ENCODE measurements around the gene KCNAB1.
A peak's percentile ranks its signal among the peaks of the same experiment; 100 is the strongest.
"Not testable (repeated sequence)": the region's sequence is repeated elsewhere in the genome, so short reads cannot be mapped to it uniquely, and the experiment has no call there.

Gene KCNAB1

DNA sequence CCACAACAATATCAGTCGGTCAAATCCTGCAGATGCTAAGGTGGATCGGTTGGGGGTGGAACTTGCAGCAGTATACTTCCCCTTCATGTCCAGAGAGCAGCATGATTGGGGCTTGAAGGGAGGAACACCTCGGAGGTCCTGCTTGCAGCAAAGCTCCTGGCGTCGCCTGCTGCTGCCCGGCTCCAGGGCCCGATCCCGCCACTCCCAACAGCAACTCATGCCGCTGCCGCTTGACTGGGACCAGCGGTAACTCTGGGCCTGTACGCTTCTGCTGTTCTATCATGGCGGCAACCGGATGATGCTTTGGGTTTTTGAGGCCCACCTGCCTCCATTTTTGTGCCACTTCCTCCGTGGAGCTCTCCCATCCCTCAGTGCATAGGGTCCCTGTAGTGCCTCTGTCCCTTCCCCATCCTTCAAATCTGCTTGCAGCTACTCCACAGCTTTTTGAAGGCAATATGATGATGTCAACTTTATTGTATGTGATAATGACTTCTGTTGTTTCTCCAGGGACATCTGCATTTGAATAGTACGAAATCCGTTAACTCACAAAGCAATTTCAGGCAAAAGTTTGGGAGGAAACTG is 56.3 kb downstream of the KCNAB1 start:
- no peak for DNase-seq (ENCODE audit: low spot score)

DNA sequence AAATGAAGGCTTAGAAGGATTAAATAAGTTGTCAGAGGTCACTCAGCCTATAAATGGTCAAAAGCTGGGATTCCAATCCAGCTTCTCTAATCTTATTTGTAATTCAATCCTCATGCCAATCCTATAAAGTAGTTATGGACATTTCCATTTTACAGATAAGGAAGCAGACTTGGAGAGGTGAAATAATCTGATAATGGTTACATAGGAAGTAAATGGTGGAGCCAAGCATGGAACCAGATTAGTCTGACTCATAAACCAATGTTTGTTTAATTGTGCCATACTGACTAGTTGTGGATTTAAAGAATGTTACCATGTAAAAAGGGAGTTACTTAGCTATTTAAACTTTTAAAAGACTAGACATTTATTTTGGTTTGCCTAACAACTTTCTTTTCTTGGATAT is 59.7 kb downstream of the KCNAB1 start:
- no peak for DNase-seq (ENCODE audit: low spot score)

DNA sequence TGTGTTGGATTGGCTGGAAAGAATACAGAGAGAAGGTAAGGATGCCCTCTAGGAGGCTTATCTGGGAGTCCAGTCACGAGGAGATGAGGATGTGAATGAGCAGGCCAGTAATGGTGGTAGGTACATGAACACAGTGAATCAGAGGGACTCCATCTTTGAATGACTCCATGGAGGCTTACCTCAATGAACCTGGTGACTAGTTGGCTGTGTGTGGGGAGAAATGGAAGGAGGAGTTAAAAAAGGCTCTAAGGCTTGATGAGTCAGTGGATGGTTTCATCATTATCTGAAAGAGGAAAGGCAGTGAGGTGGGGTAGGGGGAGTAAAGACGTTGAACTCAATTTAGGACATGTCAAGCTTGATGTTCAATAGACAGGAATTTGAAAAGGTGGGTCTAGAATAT is 61.1 kb downstream of the KCNAB1 start:
- peak; percentile 14 for DNase-seq (ENCODE audit: low spot score)

DNA sequence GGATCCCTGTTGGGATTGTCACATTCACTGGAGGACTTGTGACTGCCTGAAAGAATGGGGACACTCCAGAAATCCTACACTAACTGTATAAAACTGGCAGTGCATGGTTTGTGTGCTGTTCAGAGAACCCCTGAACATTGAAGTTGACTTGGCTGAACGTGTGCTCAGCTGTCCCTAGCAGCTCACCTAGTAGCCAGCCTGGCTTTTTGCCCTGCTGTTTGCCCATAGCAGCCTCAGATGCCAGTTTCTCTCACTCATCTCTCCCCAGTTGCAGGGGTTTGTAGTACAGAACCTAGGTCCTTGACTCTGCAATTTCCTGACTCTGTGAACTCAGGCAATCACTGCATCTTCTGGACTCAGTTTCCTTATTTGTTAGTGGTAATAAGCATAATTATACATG is 63.0 kb downstream of the KCNAB1 start:
- DNase-seq (ENCODE audit: low spot score), result no peak

DNA sequence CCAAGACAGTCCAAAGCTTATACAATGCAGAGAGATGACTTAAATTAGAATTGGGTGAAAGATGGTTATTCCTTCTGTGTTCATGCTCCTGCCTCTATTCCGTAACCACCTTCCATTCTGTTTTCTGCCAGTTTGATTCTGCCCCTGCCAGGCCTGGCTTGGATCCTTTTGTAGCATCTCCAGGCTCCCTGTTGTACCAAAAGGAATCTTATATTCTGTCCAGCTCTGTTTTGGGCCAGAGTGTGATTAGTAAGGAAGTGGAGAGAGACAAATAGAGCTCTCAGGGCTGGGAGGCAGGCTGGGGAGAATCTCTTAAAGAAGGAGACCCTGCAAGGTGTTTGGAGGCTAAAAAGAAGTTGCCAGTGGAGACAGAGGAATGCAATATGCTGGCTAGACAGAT is 63.8 kb downstream of the KCNAB1 start:
- no peak for DNase-seq (ENCODE audit: low spot score)

DNA sequence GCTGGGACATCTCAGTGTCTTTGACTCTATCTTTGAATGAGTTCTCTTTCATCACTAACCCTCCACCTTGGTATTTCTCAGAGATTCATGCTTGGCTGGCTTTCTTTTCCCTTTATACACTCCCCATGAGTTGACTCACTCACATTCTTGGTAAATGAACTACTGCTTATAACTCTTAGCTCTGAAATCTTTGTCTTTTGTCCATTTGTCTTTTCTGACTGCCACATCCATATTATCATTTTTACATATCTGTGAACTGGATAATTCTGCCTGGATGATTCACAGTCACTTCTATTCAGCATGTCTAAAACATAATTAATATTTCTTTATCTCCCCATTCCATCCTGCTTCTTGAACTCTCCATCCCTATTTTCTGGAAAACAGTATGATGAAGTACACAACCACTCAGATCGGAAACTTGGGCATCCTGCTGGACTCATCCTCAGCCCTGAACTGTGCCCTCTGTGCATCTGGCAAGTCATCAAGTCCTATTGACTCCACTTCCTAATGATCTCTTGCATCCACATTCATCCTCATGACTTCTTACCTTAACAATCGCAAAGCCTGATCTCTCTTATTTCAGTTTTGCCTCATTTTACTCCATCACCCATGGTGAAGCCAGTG is 66.9 kb downstream of the KCNAB1 start:
- peak; percentile 52 for DNase-seq (ENCODE audit: low spot score)

DNA sequence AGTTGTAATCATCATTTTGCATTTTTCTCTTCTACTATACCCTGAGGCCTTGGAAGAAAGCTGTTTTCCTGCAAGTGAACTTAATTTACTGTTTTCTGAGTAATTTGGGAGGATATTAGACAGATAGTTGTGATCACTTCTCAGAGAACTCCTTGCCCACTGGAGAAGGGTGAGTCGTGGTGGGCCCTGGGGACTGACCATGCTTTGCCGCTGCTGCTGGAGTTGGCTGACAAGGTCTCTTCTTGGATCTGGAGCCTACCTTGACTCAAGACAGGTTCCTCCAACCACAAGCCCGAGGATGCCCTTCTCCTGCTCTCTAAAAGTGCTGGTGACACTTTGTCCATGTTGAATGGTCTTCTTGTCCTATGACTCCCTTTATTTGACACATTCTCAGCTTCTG is 68.4 kb downstream of the KCNAB1 start:
- DNase-seq (ENCODE audit: low spot score), result no peak

DNA sequence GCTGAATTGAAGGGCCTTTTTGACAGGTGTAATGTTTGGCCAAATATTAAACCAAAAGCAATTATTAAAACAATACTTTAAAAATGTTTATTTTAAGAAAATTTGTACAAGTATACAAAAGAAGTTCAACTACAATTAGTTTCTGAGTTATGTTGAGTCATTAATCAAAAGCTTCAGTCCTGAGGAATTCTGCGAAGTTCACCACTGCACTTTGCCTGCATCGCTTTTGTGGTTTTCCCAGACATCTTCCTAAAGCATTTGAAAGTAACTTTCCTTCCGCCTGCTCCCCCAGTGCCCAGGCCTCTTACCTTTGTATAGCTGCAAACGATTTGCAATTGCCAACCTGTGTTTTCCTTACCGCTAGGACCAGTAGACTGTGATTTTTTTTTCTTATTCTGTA is 69.5 kb downstream of the KCNAB1 start:
- no peak for DNase-seq (ENCODE audit: low spot score)

DNA sequence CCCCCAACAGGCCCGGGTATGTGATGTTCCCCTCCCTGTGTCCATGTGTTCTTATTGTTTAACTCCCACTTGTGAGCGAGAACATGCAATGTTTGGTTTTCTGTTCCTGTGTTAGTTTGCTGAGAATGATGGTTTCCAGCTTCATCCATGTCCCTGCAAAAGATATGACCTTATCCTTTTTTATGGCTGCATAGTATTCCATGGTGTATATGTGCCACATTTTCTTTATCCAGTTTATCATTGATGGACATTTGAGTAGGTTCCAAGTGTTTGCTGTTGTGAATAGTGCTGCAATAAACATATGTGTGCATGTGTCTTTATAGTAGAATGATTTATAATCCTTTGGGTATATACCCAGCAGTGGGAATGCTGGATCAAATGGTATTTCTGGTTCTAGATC is 74.6 kb downstream of the KCNAB1 start:
- DNase-seq (ENCODE audit: low spot score), result not testable (repeated sequence)

DNA sequence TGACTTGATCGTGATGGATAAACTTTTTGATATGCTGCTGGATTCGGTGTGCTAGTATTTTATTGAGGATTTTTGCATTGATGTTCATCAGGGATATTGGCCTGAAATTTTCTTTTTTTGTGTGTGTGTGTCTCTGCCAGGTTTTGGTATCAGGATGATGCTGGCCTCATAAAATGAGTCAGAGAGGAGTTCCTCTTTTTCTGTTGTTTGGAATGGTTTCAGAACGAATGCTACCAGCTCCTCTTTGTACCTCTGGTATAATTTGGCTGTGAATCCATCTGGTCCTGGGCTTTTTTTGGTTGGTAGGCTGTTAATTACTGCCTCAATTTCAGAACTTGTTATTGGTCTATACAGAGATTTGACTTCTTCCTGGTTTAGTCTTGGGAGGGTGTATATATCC is 76.8 kb downstream of the KCNAB1 start:
- DNase-seq (ENCODE audit: low spot score), result not testable (repeated sequence)

DNA sequence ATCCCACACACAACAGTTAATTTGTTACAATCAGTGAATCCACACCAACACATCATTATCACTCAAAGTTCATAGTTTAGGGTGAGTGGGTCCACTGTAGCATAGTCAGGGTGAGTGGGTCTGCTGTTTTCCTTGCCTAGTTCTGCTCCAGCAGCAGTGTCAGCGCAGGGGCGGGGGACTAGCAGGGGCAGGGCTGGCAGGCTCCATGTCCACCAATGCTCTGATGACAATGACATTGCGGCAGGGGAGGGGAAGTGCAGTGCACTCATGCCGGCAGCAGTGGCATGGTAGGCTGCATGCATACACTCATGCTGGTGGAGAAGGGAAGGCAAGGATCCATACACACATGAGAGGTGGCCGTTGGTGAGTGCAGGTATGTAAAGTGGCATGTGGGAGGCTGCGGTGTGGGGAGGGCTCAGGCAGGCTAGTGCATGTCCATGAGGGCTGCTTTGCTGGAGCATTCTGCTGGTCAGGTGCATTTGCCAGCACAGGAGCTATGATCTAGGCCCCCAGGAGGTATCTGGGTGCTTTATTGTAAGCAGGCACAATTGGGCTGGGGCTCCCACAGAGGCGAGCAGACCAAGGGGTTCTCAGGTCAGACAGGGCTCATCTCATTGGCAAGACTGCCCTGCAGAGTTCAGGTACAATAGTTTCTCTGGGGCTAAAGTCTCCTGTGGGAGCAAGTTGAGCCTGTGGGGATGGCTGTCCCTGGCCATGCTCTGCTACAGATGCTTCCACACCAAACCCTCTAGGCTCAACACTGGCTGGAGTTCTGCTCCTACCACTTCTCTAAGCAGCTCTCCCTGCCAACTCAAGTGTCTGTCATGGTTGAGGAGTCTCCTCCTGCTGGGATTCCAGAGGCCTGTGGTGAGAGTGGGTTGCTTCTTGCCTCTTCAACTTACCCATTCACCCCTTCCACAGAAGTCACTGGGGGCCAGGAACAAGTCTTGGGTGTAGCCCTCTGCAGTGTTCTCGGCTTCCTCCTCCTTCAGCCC is 81.3 kb downstream of the KCNAB1 start:
- DNase-seq (ENCODE audit: low spot score), result no peak

DNA sequence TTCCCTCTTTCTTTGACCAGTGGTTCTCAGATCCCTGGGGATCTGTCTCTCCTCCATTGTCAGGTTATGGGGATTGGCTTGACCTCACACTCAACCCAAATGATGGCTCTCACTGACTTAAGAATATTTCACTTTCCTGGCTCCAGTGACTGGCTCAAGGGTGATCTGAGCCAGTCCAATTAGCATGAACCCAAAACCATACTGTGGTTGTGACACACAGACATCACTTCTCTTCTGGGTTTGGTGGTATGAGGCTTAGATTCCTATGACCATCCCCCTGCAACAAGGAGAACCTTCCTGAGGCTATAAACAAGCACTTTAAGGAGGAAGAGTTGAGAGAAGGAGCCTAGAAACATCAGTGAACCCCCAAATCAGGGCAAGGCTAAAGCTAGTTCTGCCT is 85.8 kb downstream of the KCNAB1 start:
- no peak for DNase-seq (ENCODE audit: low spot score)

DNA sequence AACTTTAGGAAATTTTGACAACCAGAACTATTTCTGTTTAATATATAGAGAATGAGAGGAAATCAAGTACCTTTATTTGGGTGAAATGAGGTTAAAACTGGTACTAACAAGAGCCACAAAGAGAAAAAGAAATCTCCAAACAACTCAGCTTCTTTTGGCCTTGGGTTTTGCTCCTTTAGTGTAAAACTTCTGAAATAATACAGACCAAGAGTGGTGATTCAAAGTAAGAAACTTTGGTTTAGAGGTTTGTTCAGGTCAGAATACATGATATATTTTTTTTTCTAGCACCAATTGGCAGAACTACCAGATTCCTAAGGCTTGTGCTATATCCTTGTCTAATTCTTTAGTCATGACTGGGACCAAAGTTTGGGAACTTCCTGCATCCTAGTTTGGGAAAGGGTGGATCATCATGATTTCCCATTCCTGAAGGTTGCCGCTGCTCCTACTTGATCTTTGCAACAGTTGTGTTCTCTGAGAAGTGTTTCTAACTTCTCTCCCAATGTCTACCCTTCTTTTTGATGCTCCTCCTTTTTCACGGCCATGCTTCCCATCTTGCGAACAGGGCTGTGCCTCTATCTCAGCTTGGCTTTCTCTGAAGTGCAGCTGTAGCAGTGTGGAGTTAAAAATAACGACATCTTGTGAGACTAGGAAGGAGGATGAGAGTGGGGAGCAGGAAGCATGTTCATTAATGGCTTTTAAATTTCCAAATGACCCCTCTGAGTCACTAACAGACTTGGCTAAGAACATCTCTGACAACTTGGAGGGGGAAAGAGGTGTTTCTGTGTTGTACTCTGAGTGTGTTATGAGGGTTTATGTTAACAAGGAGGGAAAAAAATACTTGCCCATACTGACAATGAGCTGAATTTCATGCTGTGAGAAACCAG is 87.7 kb downstream of the KCNAB1 start:
- no peak for DNase-seq (ENCODE audit: low spot score)

DNA sequence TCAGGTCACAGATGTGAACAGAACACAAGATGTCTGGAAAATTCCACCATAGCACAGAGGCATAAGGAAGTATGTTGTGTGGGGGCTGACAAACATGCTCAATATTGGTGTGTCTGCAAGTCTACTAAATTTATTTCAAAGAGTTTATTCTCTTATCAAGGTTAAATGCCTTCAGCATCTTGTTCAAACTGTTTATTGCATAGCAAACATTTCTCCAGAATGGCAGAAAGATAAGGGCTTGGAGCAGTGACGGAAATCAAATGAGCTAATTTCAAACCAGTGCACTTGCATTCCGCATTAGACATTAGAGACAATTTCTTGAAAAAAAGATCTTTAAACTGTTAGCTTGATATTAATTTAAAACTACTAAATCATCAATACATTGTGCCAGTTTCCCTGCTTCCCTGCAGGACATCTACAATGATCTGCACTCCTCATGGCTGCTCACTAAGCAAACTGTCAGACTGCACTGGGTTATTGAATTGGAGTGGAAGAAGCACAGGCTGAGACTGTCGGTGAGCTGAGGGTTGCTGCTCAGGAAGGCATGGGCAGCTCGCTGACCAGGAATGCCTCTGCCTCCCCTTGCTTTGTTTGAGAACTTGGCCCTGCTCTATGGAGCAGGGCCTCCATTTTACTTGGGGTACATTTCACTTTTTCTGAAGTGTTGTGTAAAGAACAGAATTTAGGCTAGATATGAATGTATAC is 89.4 kb downstream of the KCNAB1 start:
- no peak for DNase-seq (ENCODE audit: low spot score)

DNA sequence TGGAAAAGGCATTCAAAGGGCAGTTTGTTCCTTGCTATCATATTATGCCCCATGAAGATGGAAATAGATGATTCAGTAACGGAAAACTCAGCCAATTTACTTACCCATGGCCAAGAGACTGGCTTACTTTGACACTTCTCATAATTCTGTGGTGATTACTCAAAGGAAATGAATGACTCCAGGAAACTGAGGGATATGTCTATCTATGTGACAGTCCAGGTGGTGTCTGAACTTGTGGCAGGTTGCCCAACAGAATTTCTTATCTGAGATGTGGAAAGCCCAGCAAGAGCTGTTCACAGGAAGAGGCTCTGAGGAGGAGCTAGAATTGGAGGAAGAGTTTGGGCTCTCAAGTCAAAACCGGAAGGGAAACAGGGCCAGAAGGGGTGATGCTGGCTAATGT is 91.2 kb downstream of the KCNAB1 start:
- no peak for DNase-seq (ENCODE audit: low spot score)

DNA sequence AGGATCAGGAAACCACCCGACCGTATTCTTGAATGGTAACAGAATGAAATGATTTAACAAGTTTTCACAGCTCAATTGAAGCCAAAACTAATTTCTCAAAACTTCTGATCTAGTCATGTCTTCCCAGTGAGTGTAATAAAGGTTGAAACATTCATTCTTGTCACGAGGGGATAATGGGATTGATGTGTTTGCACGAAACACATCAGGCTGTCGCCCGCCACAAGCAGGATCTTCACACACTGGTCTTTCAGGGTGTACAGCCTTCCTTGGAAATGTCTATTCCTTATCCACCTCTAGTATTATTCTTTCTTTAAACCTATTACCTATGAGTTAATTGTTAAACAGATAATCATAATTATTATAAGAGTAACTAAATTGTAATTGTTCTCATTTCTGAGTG is 94.3 kb downstream of the KCNAB1 start:
- DNase-seq (ENCODE audit: low spot score), result no peak

DNA sequence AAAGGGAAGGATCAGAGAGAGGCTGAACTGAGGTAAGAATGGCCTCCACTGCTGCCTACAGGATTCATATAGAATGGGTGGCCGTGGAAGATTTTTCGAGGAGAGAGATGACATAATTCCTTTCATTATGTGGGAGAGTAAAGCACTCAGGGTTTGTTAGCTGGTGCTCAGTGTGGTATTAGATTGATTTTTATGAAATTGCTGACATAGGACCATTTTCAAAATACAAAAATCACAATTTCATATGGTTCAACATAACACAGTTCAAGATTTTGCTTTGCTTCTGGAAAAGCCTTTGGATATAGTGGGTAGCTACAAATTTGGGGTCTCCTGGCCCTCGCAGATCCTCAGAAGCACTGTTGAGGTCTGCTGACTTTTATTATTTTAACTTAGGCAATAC is 95.4 kb downstream of the KCNAB1 start:
- no peak for DNase-seq (ENCODE audit: low spot score)

DNA sequence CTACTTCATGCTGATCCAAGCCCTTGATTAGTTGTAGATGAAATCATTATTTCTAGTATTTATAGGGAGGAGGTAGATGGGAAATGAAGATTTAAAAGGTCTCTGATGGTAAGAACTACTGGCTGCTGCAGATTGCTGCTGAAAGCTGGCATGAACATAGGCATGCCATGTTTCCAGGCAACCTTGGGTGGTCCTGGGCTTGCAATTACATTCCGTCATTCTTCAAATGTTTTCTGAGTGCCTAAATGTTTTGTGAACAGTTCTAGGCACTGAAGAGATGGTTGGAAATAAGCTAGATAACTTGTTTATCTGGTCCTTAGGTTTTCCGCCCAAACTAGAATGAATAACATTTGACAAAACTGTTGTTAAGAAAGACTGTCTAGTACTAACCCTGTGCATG is 95.8 kb downstream of the KCNAB1 start:
- DNase-seq (ENCODE audit: low spot score), result no peak

DNA sequence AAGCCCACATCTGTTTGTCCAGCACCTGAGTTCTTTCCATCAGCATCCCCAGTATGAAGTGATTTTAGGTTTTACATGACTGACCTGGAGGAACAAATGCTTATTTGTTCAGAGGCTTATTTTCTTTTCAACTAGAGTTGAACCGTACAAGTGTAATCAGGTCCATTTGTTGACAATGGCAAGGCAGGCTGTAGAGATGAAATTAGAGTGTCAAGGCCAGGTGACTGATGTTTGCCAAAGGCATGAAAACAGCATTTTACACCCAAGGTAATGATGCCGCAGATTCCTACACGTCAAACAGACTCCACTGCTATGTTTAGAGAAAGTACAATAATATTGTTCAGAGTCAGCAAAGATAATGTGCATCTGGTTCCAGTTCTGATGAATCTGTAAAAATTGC is 96.5 kb downstream of the KCNAB1 start:
- DNase-seq (ENCODE audit: low spot score), result no peak

DNA sequence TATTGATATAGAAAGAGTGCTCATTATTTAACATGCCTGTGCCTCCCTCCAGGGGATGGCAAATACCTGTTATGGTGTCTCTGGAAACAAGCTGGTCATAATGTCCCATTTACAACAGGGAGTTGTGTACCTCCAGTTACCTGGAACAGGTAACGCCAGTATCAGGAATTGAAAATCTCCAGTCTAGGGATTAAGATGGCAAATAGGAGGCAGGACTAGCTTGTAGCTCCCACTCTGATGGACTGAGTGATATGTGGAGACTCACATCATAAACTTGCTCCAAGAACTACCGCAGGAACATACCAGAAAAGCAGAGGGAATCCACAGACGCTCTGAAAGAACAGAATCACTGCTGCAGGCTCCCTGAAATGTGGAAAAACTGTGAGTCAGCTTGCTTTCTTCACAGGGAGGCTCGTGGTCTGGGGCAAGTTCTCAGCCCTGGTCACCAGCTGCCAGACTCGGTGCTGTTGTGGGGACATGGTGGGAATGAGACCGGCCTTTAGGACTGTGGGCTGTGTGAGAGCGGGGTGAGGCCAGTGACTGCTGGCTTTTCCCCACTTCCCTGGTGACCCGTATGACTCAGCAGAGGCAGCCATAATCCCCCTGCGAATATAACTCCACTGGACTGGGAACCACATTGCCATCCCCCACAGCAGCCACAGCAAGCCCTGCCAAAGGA is 97.4 kb downstream of the KCNAB1 start:
- DNase-seq (ENCODE audit: low spot score), result no peak

DNA sequence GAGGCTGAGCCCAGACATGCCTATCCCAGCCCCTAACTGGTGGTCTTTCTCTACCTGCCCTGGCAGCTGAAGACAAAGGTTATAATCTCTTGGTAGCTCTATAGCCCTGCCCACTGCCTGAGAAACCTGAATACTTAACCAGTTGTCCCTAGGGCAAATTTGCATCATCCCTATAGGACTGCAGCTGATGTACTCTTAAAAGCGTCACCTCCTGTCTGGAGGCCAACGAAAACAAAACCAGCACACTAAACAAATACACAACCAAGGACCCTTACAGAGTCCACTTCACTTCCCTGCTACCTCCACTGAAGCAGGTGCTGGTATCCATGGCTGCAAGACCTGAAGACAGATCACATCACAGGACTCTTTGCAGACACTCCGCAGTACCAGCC is 98.0 kb downstream of the KCNAB1 start:
- no peak for DNase-seq (ENCODE audit: low spot score)

Data from GM03348 (cell line).